WTC11 (cell line): ENCODE data around the gene GAB2. TPM values are rescaled to one million over a fixed set of nuclear protein-coding genes. Genes with fewer than 3 reads are reported as not detected.

Source experiments
- ATAC-seq: fragments of 200-7000 bp; cut with Tn5 transposase; 2 replicates; pipeline ENCODE4 v1.10.0; 2021; ENCODE audit warnings: mild to moderate bottlenecking, moderate library complexity
- CTCF ChIA-PET: fragments of 300-600 bp; sonication (Branson Sonifier 250); formaldehyde crosslinking; loops from one replicate; lab custom pipeline; 2021; ENCODE audit warnings: antibody characterized with exemption; lab: Charles Lee
- POLR2A ChIA-PET: fragments of 350-600 bp; sonication (Branson Sonifier 250); formaldehyde crosslinking; loops from one replicate; lab custom pipeline; 2021; ENCODE audit warnings: antibody characterized with exemption; lab: Charles Lee
- DNase-seq: peaks from one replicate; pipeline ENCODE4 v3.0.0; 2021; ENCODE audit warnings: low spot score
- H3K27ac Mint-ChIP-seq: 2 replicates; pipeline ENCODE4 v1.8.0; 2021; ENCODE audit warnings: mixed read lengths
- H3K27me3 Mint-ChIP-seq: 2 replicates; pipeline ENCODE4 v1.8.0; 2021; ENCODE audit warnings: low read depth, mild to moderate bottlenecking, moderate library complexity, mixed read lengths
- H3K36me3 Mint-ChIP-seq: 2 replicates; pipeline ENCODE4 v1.8.0; 2021; ENCODE audit warnings: mixed read lengths
- H3K4me1 Mint-ChIP-seq: 2 replicates; pipeline ENCODE4 v1.8.0; 2022; ENCODE audit warnings: mixed read lengths
- H3K4me3 Mint-ChIP-seq: 2 replicates; pipeline ENCODE4 v1.8.0; 2021; ENCODE audit warnings: mild to moderate bottlenecking, moderate library complexity, mixed read lengths
- H3K9me3 Mint-ChIP-seq: 2 replicates; pipeline ENCODE4 v1.8.0; 2021; ENCODE audit warnings: mixed read lengths
- ATF6 ChIP-seq: sonication (generic); formaldehyde crosslinking; IDR thresholded peaks from 2 replicates; pipeline ENCODE4 v1.8.1; 2023; ENCODE audit warnings: mild to moderate bottlenecking, missing genetic modification reagents
- CBFB ChIP-seq: sonication (generic); formaldehyde crosslinking; IDR thresholded peaks from 2 replicates; pipeline ENCODE4 v1.8.1; 2022; ENCODE audit warnings: mild to moderate bottlenecking, low read depth, missing genetic modification reagents
- CDX4 ChIP-seq: fragments of 250-450 bp; sonication (Bioruptor Pico); IDR thresholded peaks from 2 replicates; pipeline ENCODE4 v1.9.0; 2021; ENCODE audit warnings: moderate library complexity, mild to moderate bottlenecking, inconsistent platforms, borderline replicate concordance
- CREB1 ChIP-seq: sonication (generic); formaldehyde crosslinking; IDR thresholded peaks from 2 replicates; pipeline ENCODE4 v1.8.0; 2023; ENCODE audit warnings: mild to moderate bottlenecking, missing genetic modification reagents
- ELF4 ChIP-seq: sonication (generic); formaldehyde crosslinking; IDR thresholded peaks from 2 replicates; pipeline ENCODE4 v1.8.1; 2022; ENCODE audit warnings: low read depth, mild to moderate bottlenecking, moderate library complexity, missing genetic modification reagents
- FOXK1 ChIP-seq: sonication (generic); formaldehyde crosslinking; IDR thresholded peaks from 2 replicates; pipeline ENCODE4 v1.8.0; 2022; ENCODE audit warnings: mild to moderate bottlenecking, moderate library complexity, missing genetic modification reagents
- HMGXB4 ChIP-seq: sonication (generic); formaldehyde crosslinking; IDR thresholded peaks from 2 replicates; pipeline ENCODE4 v1.8.1; 2023; ENCODE audit warnings: mild to moderate bottlenecking, moderate library complexity, missing genetic modification reagents
- JUN ChIP-seq: sonication (generic); formaldehyde crosslinking; IDR thresholded peaks from 2 replicates; pipeline ENCODE4 v1.8.0; 2023; ENCODE audit warnings: mild to moderate bottlenecking, missing genetic modification reagents
- NR2C2 ChIP-seq: sonication (generic); formaldehyde crosslinking; IDR thresholded peaks from 2 replicates; pipeline ENCODE4 v1.8.0; 2022; ENCODE audit warnings: mild to moderate bottlenecking, missing genetic modification reagents
- OVOL2 ChIP-seq: fragments of 250-450 bp; sonication (Bioruptor Pico); IDR thresholded peaks from 2 replicates; pipeline ENCODE4 v1.9.0; 2021; ENCODE audit warnings: mild to moderate bottlenecking, borderline replicate concordance
- RORB ChIP-seq: fragments of 250-450 bp; sonication (Bioruptor Pico); IDR thresholded peaks from 2 replicates; pipeline ENCODE4 v1.9.0; 2021; ENCODE audit warnings: mild to moderate bottlenecking
- ZBTB21 ChIP-seq: sonication (generic); formaldehyde crosslinking; IDR thresholded peaks from 2 replicates; pipeline ENCODE4 v1.8.1; 2023; ENCODE audit warnings: mild to moderate bottlenecking, missing genetic modification reagents, borderline replicate concordance
- ZMAT4 ChIP-seq: fragments of 250-450 bp; sonication (Bioruptor Pico); IDR thresholded peaks from 2 replicates; pipeline ENCODE4 v1.9.0; 2021; ENCODE audit warnings: mild to moderate bottlenecking
- ZNF396 ChIP-seq: fragments of 250-450 bp; sonication (Bioruptor Pico); IDR thresholded peaks from 2 replicates; pipeline ENCODE4 v1.8.0; 2021; ENCODE audit warnings: mild to moderate bottlenecking, moderate library complexity, borderline replicate concordance
- total RNA-seq: library from RNA; stranded (reverse); gene quantifications from 3 replicates; pipeline ENCODE4 v1.2.3, GENCODE V29; 2021
- TF ChIP-seq, protein P1 (sequence below): sonication (generic); formaldehyde crosslinking; IDR thresholded peaks from 2 replicates; pipeline ENCODE4 v1.8.0; 2023; ENCODE audit warnings: missing genetic modification reagents, mild to moderate bottlenecking, borderline replicate concordance
- TF ChIP-seq, protein P2 (sequence below): sonication (generic); formaldehyde crosslinking; IDR thresholded peaks from 2 replicates; pipeline ENCODE4 v1.8.1; 2023; ENCODE audit warnings: mild to moderate bottlenecking, missing genetic modification reagents, moderate library complexity
- TF ChIP-seq, protein P3 (sequence below): sonication (generic); formaldehyde crosslinking; IDR thresholded peaks from 2 replicates; pipeline ENCODE4 v1.8.0; 2022; ENCODE audit warnings: mild to moderate bottlenecking, missing genetic modification reagents

Gene GAB2
- total RNA-seq, 1 experiment from 2014 or later = 10.6 TPM

DNA sequence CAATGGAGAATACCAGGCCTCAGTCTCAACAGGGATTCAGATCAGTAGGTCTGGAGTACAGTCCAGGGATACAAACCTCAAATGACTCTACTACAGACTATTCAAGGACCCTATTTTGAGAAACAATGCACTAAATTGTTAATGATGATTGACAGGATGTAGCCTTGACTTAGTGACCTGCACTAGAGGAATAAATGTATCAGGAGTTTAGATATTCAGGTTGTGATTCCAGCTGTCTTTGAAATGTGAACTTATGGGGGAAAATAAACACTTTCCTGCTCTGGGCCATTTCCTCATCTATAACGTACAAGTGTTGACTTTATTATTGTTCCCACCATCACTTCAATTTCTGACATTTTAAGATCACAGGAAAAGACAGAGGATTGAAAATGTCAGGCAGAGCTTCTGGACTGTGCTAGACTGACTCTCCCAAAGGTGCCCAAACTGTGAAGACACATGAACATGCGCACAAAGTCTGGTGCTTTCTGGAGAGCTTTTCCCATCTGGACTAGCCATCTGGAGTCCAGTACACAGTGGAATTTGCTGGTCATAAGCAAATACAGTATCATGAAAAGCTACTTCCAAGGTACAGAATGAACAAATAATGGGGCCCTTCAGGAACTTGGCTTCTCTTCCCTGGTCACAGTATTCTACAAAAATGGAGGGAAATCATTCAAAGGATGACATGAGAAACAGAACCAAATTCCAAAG, 118.5 kb downstream of the GAB2 start (continued):
- TF ChIP-seq, protein P1, sequence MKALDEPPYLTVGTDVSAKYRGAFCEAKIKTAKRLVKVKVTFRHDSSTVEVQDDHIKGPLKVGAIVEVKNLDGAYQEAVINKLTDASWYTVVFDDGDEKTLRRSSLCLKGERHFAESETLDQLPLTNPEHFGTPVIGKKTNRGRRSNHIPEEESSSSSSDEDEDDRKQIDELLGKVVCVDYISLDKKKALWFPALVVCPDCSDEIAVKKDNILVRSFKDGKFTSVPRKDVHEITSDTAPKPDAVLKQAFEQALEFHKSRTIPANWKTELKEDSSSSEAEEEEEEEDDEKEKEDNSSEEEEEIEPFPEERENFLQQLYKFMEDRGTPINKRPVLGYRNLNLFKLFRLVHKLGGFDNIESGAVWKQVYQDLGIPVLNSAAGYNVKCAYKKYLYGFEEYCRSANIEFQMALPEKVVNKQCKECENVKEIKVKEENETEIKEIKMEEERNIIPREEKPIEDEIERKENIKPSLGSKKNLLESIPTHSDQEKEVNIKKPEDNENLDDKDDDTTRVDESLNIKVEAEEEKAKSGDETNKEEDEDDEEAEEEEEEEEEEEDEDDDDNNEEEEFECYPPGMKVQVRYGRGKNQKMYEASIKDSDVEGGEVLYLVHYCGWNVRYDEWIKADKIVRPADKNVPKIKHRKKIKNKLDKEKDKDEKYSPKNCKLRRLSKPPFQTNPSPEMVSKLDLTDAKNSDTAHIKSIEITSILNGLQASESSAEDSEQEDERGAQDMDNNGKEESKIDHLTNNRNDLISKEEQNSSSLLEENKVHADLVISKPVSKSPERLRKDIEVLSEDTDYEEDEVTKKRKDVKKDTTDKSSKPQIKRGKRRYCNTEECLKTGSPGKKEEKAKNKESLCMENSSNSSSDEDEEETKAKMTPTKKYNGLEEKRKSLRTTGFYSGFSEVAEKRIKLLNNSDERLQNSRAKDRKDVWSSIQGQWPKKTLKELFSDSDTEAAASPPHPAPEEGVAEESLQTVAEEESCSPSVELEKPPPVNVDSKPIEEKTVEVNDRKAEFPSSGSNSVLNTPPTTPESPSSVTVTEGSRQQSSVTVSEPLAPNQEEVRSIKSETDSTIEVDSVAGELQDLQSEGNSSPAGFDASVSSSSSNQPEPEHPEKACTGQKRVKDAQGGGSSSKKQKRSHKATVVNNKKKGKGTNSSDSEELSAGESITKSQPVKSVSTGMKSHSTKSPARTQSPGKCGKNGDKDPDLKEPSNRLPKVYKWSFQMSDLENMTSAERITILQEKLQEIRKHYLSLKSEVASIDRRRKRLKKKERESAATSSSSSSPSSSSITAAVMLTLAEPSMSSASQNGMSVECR (CRISPR knock-in tag) = no peak
- TF ChIP-seq, protein P2, sequence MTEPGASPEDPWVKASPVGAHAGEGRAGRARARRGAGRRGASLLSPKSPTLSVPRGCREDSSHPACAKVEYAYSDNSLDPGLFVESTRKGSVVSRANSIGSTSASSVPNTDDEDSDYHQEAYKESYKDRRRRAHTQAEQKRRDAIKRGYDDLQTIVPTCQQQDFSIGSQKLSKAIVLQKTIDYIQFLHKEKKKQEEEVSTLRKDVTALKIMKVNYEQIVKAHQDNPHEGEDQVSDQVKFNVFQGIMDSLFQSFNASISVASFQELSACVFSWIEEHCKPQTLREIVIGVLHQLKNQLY = no peak
- TF ChIP-seq NR2C2 (no peak), ATF6 (no peak), ZNF396 (CRISPR knock-in tag) (no peak), RORB (CRISPR knock-in tag) (no peak), ELF4 (CRISPR knock-in tag) (no peak), ZBTB21 (no peak), OVOL2 (CRISPR knock-in tag) (no peak), CBFB (CRISPR knock-in tag) (no peak), FOXK1 (CRISPR knock-in tag) (no peak), CDX4 (CRISPR knock-in tag) (no peak), ZMAT4 (no peak)
- TF ChIP-seq, protein P3, sequence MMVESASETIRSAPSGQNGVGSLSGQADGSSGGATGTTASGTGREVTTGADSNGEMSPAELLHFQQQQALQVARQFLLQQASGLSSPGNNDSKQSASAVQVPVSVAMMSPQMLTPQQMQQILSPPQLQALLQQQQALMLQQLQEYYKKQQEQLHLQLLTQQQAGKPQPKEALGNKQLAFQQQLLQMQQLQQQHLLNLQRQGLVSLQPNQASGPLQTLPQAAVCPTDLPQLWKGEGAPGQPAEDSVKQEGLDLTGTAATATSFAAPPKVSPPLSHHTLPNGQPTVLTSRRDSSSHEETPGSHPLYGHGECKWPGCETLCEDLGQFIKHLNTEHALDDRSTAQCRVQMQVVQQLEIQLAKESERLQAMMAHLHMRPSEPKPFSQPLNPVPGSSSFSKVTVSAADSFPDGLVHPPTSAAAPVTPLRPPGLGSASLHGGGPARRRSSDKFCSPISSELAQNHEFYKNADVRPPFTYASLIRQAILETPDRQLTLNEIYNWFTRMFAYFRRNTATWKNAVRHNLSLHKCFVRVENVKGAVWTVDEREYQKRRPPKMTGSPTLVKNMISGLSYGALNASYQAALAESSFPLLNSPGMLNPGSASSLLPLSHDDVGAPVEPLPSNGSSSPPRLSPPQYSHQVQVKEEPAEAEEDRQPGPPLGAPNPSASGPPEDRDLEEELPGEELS = no peak

DNA sequence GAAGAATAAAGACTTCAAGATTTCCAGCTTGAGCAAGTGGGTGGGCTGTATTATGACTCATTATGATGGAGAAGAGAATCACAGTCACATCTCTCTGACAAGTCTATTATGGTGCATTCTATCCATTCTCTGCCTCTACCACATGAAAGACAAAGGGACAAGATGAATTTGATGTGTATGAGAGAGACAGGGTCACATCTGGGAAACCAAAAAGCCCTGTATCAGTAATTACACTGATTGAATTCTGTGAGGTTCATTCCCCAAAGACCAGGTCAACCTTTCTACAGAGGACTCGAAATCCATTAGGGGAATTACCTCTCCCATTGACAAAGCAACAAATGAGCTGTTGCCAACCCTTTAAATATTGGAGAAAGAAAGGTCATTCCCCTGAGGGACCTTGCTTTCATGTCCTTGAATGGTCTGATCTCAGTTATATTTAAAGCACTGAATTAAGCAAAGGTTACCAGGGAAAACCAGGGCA, 119.3 kb downstream of the GAB2 start:
- ATAC-seq (no peak), DNase-seq (no peak)
- H3K4me3 Mint-ChIP-seq = no peak overlapping the region
- peaks cover 9% of the 10 kb centered on the region for H3K9me3 Mint-ChIP-seq
- peaks cover 8% of the 10 kb centered on the region for H3K4me1 Mint-ChIP-seq
- TF ChIP-seq JUN (CRISPR knock-in tag) = no peak
- TF ChIP-seq CREB1 (CRISPR knock-in tag) = no peak
- TF ChIP-seq NR2C2 = no peak
- no peak for TF ChIP-seq CDX4 (CRISPR knock-in tag)
- no peak for TF ChIP-seq HMGXB4 (CRISPR knock-in tag)
- H3K36me3 Mint-ChIP-seq = no peaks in the 10 kb centered on the region
- no peaks in the 10 kb centered on the region for H3K27me3 Mint-ChIP-seq
- ChIA-PET POLR2A (interaction anchor here (0.5 kb wide), 1 partner anchor 57 kb away, joined by 6 read pairs; no protein-coding TSS in a partner anchor), CTCF (no interaction called here)
- no peak overlapping the region for H3K27ac Mint-ChIP-seq
